Stimulated activated CD8-positive, alpha-beta memory T cell treated with anti-CD3 and anti-CD28 coated beads, Interleukin-4, amount 100 ng/mL, for 4 hours (primary cell): ENCODE results near the gene ARAF.
"Not testable (repeated sequence)": the region's sequence is repeated elsewhere in the genome, so short reads cannot be mapped to it uniquely, and the experiment has no call there.

Source experiments
- DNase-seq, 2 donors: peaks; one replicate each; pipeline ENCODE4 v3.0.0-alpha.2; 2020; ENCODE audit warnings: low read depth in 2 of 2, low spot score in 1 of 2

Gene ARAF

GRCh38 chrX:47584714-47585113 lies 23.7 kb downstream of the ARAF start:
- DNase-seq = no peak

GRCh38 chrX:47585273-47585672 lies 24.3 kb downstream of the ARAF start:
- no peak for DNase-seq

GRCh38 chrX:47586043-47586787 lies 25.2 kb downstream of the ARAF start:
- DNase-seq = no peak

- no peak for DNase-seq
These were observed 26.3 kb downstream of the ARAF start for GRCh38 chrX:47587091-47587891.

- DNase-seq = no peak
These were observed 27.1 kb downstream of the ARAF start for GRCh38 chrX:47587906-47588735.

GRCh38 chrX:47590984-47591383 lies 30.0 kb downstream of the ARAF start:
- DNase-seq = no peak

GRCh38 chrX:47593522-47593921 lies 32.5 kb downstream of the ARAF start:
- no peak for DNase-seq

- DNase-seq = no peak
These were observed 34.8 kb downstream of the ARAF start for GRCh38 chrX:47595716-47596251.

- no peak for DNase-seq
These were observed 35.3 kb downstream of the ARAF start for GRCh38 chrX:47596256-47596655.

GRCh38 chrX:47597222-47597621 lies 36.2 kb downstream of the ARAF start:
- no peak for DNase-seq

GRCh38 chrX:47603125-47603524 lies 42.1 kb downstream of the ARAF start:
- DNase-seq = not testable (repeated sequence)

- DNase-seq = no peak
These were observed 44.0 kb downstream of the ARAF start for GRCh38 chrX:47605024-47605423.

- no peak for DNase-seq
These were observed 46.1 kb downstream of the ARAF start for GRCh38 chrX:47607091-47607490.

- no peak for DNase-seq
These were observed 47.3 kb downstream of the ARAF start for GRCh38 chrX:47608130-47608810.

- no peak for DNase-seq
These were observed 49.5 kb downstream of the ARAF start for GRCh38 chrX:47610511-47610910.

- DNase-seq = no peak
These were observed 50.5 kb downstream of the ARAF start for GRCh38 chrX:47611489-47611888.

GRCh38 chrX:47611926-47612325 lies 50.9 kb downstream of the ARAF start:
- DNase-seq = no peak

GRCh38 chrX:47612418-47612817 lies 51.4 kb downstream of the ARAF start:
- no peak for DNase-seq

- DNase-seq = no peak
These were observed 52.1 kb downstream of the ARAF start for GRCh38 chrX:47613082-47613481.

GRCh38 chrX:47614618-47615017 lies 53.6 kb downstream of the ARAF start:
- no peak for DNase-seq
